Psoas muscle (tissue), 8 donors: ENCODE results near the gene CNPY1. TPM values are rescaled to one million over a fixed set of nuclear protein-coding genes. Genes with fewer than 3 reads are reported as not detected.

Source experiments
- ATAC-seq, 4 donors: fragments of 200-7000 bp; cut with Tn5 transposase; one replicate each; pipeline ENCODE4 v1.9.1; 2020; ENCODE audit warnings: moderate library complexity in 3 of 4, mild to moderate bottlenecking in 2 of 4
- DNase-seq, 2 donors: peaks; one replicate each; pipeline ENCODE4 v3.0.0-alpha.2; 2020
- H3K27ac ChIP-seq: fragments of 200-600 bp; one replicate; pipeline ENCODE4 v1.8.0; 2022
- H3K27me3 ChIP-seq, 3 donors: fragments of 200-600 bp in 1 of 3; one replicate each; pipeline versions ENCODE4 v1.6.1 to v1.8.0; 2013 to 2022; ENCODE audit warnings: low read length in 2 of 3, mild to moderate bottlenecking in 2 of 3, moderate library complexity in 1 of 3; ENCODE audit not compliant: insufficient read depth in 3 of 3
- H3K36me3 ChIP-seq, 2 donors: fragments of 200-600 bp in 1 of 2; one replicate each; pipeline versions ENCODE4 v1.6.1 to v1.8.0; 2013 to 2022; ENCODE audit warnings: low read depth in 1 of 2, mild to moderate bottlenecking in 1 of 2, moderate library complexity in 1 of 2; ENCODE audit not compliant: insufficient read depth in 1 of 2
- H3K4me1 ChIP-seq: fragments of 200-600 bp; one replicate; pipeline ENCODE4 v1.8.0; 2022
- H3K4me3 ChIP-seq: fragments of 200-600 bp; one replicate; pipeline ENCODE4 v1.8.0; 2022; ENCODE audit warnings: mild to moderate bottlenecking
- H3K9me3 ChIP-seq: fragments of 200-600 bp; one replicate; pipeline ENCODE4 v1.8.0; 2022
- CTCF ChIP-seq: fragments of 200-600 bp; IDR thresholded peaks from one replicate; pipeline ENCODE4 v1.8.0; 2022; ENCODE audit warnings: antibody characterized with exemption
- WGBS, 3 donors: extraction: QIAGEN DNeasy Blood & Tissue Kit; methylation state at CpG; one replicate each; pipeline versions ENCODE4 v1.1.6 to v1.1.7; 2013; 5-methylcytosine and 5-hydroxymethylcytosine counted together
- intact Hi-C, 2 donors: fragments of 100-400 bp; cut with DNase I; formaldehyde crosslinking; loops; one replicate each; pipeline versions ENCODE4 v1.11.0 to v1.14.2; 2022
- polyA plus RNA-seq, 3 donors: library from polyadenylated mRNA; stranded (reverse); fragments of 200-250 nt; gene quantifications; one replicate each; pipeline ENCODE4 v1.2.3, GENCODE V29; 2013
- total RNA-seq, 4 donors: library from RNA; stranded (reverse); fragmentation: NEBNext Ultra II Directional in 2 of 4; extraction: Animal tissue kit (Norgen Biotek cat#: 25700) in 2 of 4; gene quantifications; one replicate each; pipeline versions ENCODE4 v1.2.1 to v1.2.4, GENCODE V29; 2021 to 2023
- donor health status: healthy with polysubstance abuse.
- donor health status: DM: no; HTN: no; CAD: no; lungs with moderate emphysema.
- donor health status: Bipolar disorder and iron deficiency.
- donor health status: healthy.
- donor health status: DM: yes; HTN: yes; CAD: no.
- donor health status: DM: no; HTN: no; CAD: no.
- donor health status: DM: no; HTN: no; CAD: no.
- donor health status: DM: yes; HTN: yes; CAD: no.

The CNPY1 gene
- total and polyA plus RNA-seq, 7 donors = not detected

- H3K27ac ChIP-seq = no peak overlapping the region
- no peak overlapping the region for H3K4me3 ChIP-seq
- ATAC-seq = no peak
- intact Hi-C loops = no loop called here
- 57 to 75% (median 66%) methylated on average over 6 of the region's 6 CpGs for whole genome bisulfite sequencing, 3 donors
- TF ChIP-seq CTCF = no peak
- peaks cover 0 to 84% (median 40%) of the 10 kb centered on the region in 3 donors for H3K27me3 ChIP-seq
- H3K36me3 ChIP-seq = no peaks in the 10 kb centered on the region
- H3K9me3 ChIP-seq = no peaks in the 10 kb centered on the region
- DNase-seq = no peak
- H3K4me1 ChIP-seq = peaks cover 9% of the 10 kb centered on the region
Measured at GRCh38 chr7:155530601-155531000, 15.8 kb downstream of the CNPY1 start.

GRCh38 chr7:155529845-155530244, 16.5 kb downstream of the CNPY1 start:
- Histone ChIP-seq H3K36me3 (no peaks in the 10 kb centered on the region), H3K27me3 (peaks cover 0 to 77% (median 35%) of the 10 kb centered on the region in 3 donors), H3K4me3 (no peak overlapping the region), H3K4me1 (peaks cover 9% of the 10 kb centered on the region), H3K9me3 (no peaks in the 10 kb centered on the region), H3K27ac (no peak overlapping the region)
- DNase-seq (no peak), ATAC-seq (no peak)
- TF ChIP-seq CTCF = no peak
- intact Hi-C loops = no loop called here
- 81 to 94% (median 87%) methylated on average over 11 of the region's 11 CpGs for WGBS, 3 donors

- Histone ChIP-seq H3K36me3 (no peaks in the 10 kb centered on the region), H3K27ac (no peak overlapping the region), H3K27me3 (peaks cover 0 to 72% (median 30%) of the 10 kb centered on the region in 3 donors), H3K9me3 (no peaks in the 10 kb centered on the region), H3K4me1 (peaks cover 9% of the 10 kb centered on the region), H3K4me3 (no peak overlapping the region)
- ATAC-seq (no peak), DNase-seq (no peak)
- intact Hi-C loops = no loop called here
- 83 to 95% (median 90%) methylated on average over 4 of the region's 4 CpGs for WGBS, 3 donors
- TF ChIP-seq CTCF = no peak
Measured at GRCh38 chr7:155529346-155529745, 17.0 kb downstream of the CNPY1 start.

GRCh38 chr7:155527664-155528063, 18.7 kb downstream of the CNPY1 start:
- intact Hi-C loops = no loop called here
- Histone ChIP-seq H3K9me3 (no peaks in the 10 kb centered on the region), H3K4me1 (no peaks in the 10 kb centered on the region), H3K27ac (no peak overlapping the region), H3K36me3 (no peaks in the 10 kb centered on the region), H3K4me3 (no peak overlapping the region), H3K27me3 (peaks cover 0 to 63% (median 20%) of the 10 kb centered on the region in 3 donors)
- DNase-seq (no peak), ATAC-seq (no peak)
- no peak for TF ChIP-seq CTCF
- WGBS, 3 donors = 80 to 84% (median 80%) methylated on average over 7 of the region's 7 CpGs

GRCh38 chr7:155526225-155526624, 20.1 kb downstream of the CNPY1 start:
- Histone ChIP-seq H3K27me3 (peaks cover 0 to 61% (median 16%) of the 10 kb centered on the region in 3 donors), H3K9me3 (no peaks in the 10 kb centered on the region), H3K27ac (no peak overlapping the region), H3K36me3 (no peaks in the 10 kb centered on the region), H3K4me3 (no peak overlapping the region), H3K4me1 (no peaks in the 10 kb centered on the region)
- ATAC-seq (no peak), DNase-seq (no peak)
- 70 to 78% (median 73%) methylated on average over 13 of the region's 13 CpGs for WGBS, 3 donors
- intact Hi-C loops = no loop called here
- TF ChIP-seq CTCF = no peak
